Kidney epithelial cell (primary cell): Measurements from ENCODE around the gene GPSM1. TPM values are rescaled to one million over a fixed set of nuclear protein-coding genes. Genes with fewer than 3 reads are reported as not detected.

ENCODE experiments used
- DNase-seq: peaks from one replicate; pipeline ENCODE4 v3.0.0-alpha.2; 2010; ENCODE audit warnings: low read depth
- H3K27me3 ChIP-seq: 2 replicates; pipeline ENCODE4 v1.6.0; 2011; ENCODE audit warnings: low read length; ENCODE audit not compliant: control insufficient read depth, insufficient read depth
- H3K36me3 ChIP-seq: 2 replicates; pipeline ENCODE4 v1.5.1; 2011; ENCODE audit warnings: low read length; ENCODE audit not compliant: control insufficient read depth, insufficient read depth
- H3K4me3 ChIP-seq: 2 replicates; pipeline ENCODE4 v1.5.1; 2011; ENCODE audit warnings: low read depth, mild to moderate bottlenecking, control low read depth, low read length
- CTCF ChIP-seq: IDR thresholded peaks from 2 replicates; pipeline ENCODE4 v1.5.1; 2011; ENCODE audit warnings: mild to moderate bottlenecking, moderate library complexity, low read length, control low read depth, inconsistent platforms; ENCODE audit not compliant: insufficient read depth, poor library complexity, severe bottlenecking
- total RNA-seq: library from RNA; depleted of rRNA; stranded (reverse); fragments of >200 nt; gene quantifications from 2 replicates; pipeline ENCODE4 v1.2.3, GENCODE V29; 2015

GPSM1 gene
- total RNA-seq, 1 donor from 2014 or later: 31.8 TPM

GRCh38 chr9:136300866-136301265 is 26.5 kb upstream of the GPSM1 start:
- Histone ChIP-seq H3K4me3 (no peak overlapping the region), H3K27me3 (peaks cover 31% of the 10 kb centered on the region), H3K36me3 (no peaks in the 10 kb centered on the region)
- no peak for TF ChIP-seq CTCF
- DNase-seq: no peak

DNA sequence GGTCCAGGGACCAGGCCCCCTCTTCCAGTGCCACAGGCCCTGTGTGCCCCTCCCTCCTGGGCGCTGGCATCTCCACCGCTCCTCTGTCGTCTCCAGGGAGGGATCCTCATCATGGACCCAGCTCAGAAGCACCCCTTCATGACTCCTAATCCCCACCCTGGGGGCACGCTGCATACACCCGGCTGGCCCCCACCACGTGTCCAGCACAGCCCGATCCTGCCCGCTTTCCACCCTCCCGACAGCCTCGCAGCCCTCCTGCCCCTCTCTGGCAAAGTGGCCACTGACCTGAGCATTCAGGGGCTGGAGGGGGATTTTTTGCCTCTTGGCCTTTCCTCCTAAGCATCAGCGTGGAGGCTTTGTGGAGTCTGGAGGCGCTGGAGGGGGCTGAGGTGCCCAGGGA is 24.8 kb upstream of the GPSM1 start:
- H3K27me3 ChIP-seq: peaks cover 27% of the 10 kb centered on the region

DNA sequence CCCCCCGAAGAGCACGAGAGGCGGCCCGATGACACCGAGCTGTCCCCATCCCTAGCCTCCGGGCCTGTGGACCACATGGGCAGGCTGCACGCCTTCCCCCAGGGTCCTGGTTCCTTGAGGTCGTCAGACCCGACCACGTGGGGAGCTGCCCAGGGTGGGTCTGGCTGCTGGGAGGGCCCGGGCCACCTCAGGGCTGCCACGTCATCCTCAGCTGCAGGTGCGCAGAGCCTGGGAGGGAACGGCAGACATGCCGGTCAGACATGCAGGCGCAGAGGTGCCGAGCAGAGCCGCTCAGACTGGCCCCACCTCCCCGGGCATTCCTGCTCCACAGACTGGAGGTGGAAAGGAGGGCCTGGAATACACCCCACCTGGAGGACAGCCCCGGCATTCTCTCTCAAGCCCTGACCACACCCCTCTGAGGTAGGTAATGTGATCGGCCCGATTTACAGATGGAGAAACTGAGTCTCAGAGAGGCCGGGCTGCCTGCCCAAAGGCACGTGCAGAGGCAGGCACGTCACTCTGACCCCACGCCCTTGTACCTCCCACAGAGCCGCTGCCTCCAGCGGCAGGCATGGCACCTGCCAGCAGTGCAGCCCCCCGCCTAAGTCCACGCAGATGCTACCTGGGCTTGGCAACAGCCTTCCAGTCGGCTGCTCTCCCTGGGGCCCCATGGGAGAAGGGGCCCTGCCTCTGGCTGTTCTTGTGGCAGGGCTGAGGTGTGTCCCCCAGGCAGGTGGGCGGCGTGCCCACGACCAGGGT is 24.1 kb upstream of the GPSM1 start:
- TF ChIP-seq CTCF: no peak
- Histone ChIP-seq H3K4me3 (no peak overlapping the region), H3K27me3 (peaks cover 26% of the 10 kb centered on the region), H3K36me3 (no peaks in the 10 kb centered on the region)
- DNase-seq: no peak

More for the DNA sequence above, 24.8 kb upstream of the GPSM1 start:
- no peaks in the 10 kb centered on the region for H3K36me3 ChIP-seq
- H3K4me3 ChIP-seq: no peak overlapping the region
- TF ChIP-seq CTCF: no peak
- DNase-seq: no peak

DNA sequence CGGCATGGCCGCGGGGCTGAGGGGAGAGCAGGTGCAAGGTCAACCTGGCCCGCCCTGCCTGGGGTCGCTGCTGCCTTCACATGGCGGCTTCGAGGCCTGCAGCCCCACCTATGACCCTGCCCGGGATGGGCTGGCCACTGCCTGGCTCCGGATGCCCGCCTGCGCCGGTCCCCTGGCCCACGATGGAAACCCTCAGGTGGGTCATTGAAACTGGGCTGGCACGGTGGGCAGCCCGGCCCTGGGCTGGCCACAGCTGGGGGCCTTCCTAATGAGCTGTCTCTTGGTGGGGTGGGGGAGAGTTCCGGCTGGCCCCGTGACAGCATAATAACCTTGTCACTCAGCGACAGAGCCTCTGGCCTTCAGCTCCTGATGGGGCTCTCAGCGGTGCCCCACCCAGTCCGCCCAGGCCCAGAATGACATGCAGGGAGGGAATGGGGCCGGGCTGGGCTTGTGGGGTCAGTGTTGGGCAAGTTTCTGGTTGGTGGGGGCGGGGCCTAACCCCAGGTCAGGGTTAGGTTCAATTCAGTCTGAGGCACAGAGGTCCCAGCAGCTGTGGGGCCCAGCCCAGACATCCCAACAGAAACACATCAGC is 23.4 kb upstream of the GPSM1 start, which contains the start of gene CCDC187:
Gene CCDC187, minus strand, starts transcription at position 270 of the 592 bp plus-strand sequence. Its CDS starts 264 bp downstream, at position 6.
- peaks cover 29% of the 10 kb centered on the region for H3K27me3 ChIP-seq
- no peak for DNase-seq
- H3K36me3 ChIP-seq: no peaks in the 10 kb centered on the region
- TF ChIP-seq CTCF: no peak
- H3K4me3 ChIP-seq: no peak within 1 kb of the TSS

GRCh38 chr9:136304456-136304855 is 22.9 kb upstream of the GPSM1 start:
- Histone ChIP-seq H3K36me3 (no peaks in the 10 kb centered on the region), H3K4me3 (no peak overlapping the region), H3K27me3 (peaks cover 29% of the 10 kb centered on the region)
- DNase-seq: no peak
- no peak for TF ChIP-seq CTCF
